GM19397 (cell line): ENCODE data around the gene PRKCZ.
"Not testable (repeated sequence)": the region's sequence is repeated elsewhere in the genome, so short reads cannot be mapped to it uniquely, and the experiment has no call there.

Experiments
- ATAC-seq: cut with Tn5 transposase; IDR thresholded peaks from one replicate; pipeline ENCODE4 v1.9.1; 2021; ENCODE audit warnings: mild to moderate bottlenecking, moderate library complexity; ENCODE audit not compliant: unreplicated experiment

Gene PRKCZ

GRCh38 chr1:2110738-2111673, 60.8 kb downstream of the PRKCZ start:
- ATAC-seq = no peak

GRCh38 chr1:2111674-2112035, 61.4 kb downstream of the PRKCZ start:
- no peak for ATAC-seq

GRCh38 chr1:2112280-2112701, 62.1 kb downstream of the PRKCZ start:
- no peak for ATAC-seq

GRCh38 chr1:2113620-2114135, 63.5 kb downstream of the PRKCZ start:
- no peak for ATAC-seq

- ATAC-seq = not testable (repeated sequence)
These were observed 64.4 kb downstream of the PRKCZ start for GRCh38 chr1:2114635-2115007.

GRCh38 chr1:2115008-2115641, 64.9 kb downstream of the PRKCZ start:
- no peak for ATAC-seq

- no peak for ATAC-seq
These were observed 65.6 kb downstream of the PRKCZ start for GRCh38 chr1:2115702-2116341.

GRCh38 chr1:2119886-2120285, 69.7 kb downstream of the PRKCZ start:
- ATAC-seq = no peak

- ATAC-seq = no peak
These were observed 71.0 kb downstream of the PRKCZ start for GRCh38 chr1:2121101-2121691.

- ATAC-seq = not testable (repeated sequence)
These were observed 71.6 kb downstream of the PRKCZ start for GRCh38 chr1:2121794-2122193.

GRCh38 chr1:2124446-2125198, 74.4 kb downstream of the PRKCZ start:
- no peak for ATAC-seq

- no peak for ATAC-seq
These were observed 75.4 kb downstream of the PRKCZ start for GRCh38 chr1:2125350-2126211.

GRCh38 chr1:2126331-2127186, 76.3 kb downstream of the PRKCZ start:
- no peak for ATAC-seq

- ATAC-seq = no peak
These were observed 77.3 kb downstream of the PRKCZ start for GRCh38 chr1:2127187-2128145.

- no peak for ATAC-seq
These were observed 78.1 kb downstream of the PRKCZ start for GRCh38 chr1:2128189-2128901.

GRCh38 chr1:2129256-2129943, 79.2 kb downstream of the PRKCZ start:
- ATAC-seq = no peak
